CD4-positive, alpha-beta memory T cell (primary cell): ENCODE data around the gene MS4A6E. TPM values are rescaled to one million over a fixed set of nuclear protein-coding genes. Genes with fewer than 3 reads are reported as not detected.
"Not testable (repeated sequence)": the region's sequence is repeated elsewhere in the genome, so short reads cannot be mapped to it uniquely, and the experiment has no call there.

Experiments used
- CTCF ChIA-PET: fragments of 350-600 bp; sonication (Branson Sonifier 250); formaldehyde crosslinking; loops from one replicate; lab custom pipeline; 2021; ENCODE audit warnings: inconsistent platforms; ENCODE audit not compliant: partially characterized antibody; lab: Charles Lee
- POLR2A ChIA-PET: fragments of 350-600 bp; sonication (Branson Sonifier 250); formaldehyde crosslinking; loops from one replicate; lab custom pipeline; 2021; ENCODE audit not compliant: partially characterized antibody; lab: Charles Lee
- DNase-seq, 5 donors: peaks; one replicate each; pipeline versions ENCODE4 v3.0.0 to v3.0.0-alpha.2; 2020 to 2022; ENCODE audit warnings: mixed read lengths in 1 of 5
- H3K27ac ChIP-seq: one replicate; pipeline ENCODE4 v1.7.0; 2013; ENCODE audit warnings: low read depth, low read length
- H3K27me3 ChIP-seq: 2 replicates; pipeline ENCODE4 v1.7.0; 2013; ENCODE audit warnings: mild to moderate bottlenecking, low read length, moderate library complexity; ENCODE audit not compliant: insufficient read depth
- H3K36me3 ChIP-seq: 2 replicates; pipeline ENCODE4 v1.7.0; 2013; ENCODE audit warnings: mild to moderate bottlenecking, low read length, moderate library complexity; ENCODE audit not compliant: insufficient read depth
- H3K4me1 ChIP-seq: 2 replicates; pipeline ENCODE4 v1.7.0; 2013; ENCODE audit warnings: mild to moderate bottlenecking, low read length, moderate library complexity; ENCODE audit not compliant: insufficient read depth
- H3K4me3 ChIP-seq, 2 donors: one replicate each; pipeline ENCODE4 v1.7.0; 2013; ENCODE audit warnings: low read length in 2 of 2, mild to moderate bottlenecking in 1 of 2
- H3K9me3 ChIP-seq, 2 donors: one replicate each; pipeline ENCODE4 v1.7.0; 2013; ENCODE audit warnings: low read length in 2 of 2, control low read depth in 1 of 2; ENCODE audit not compliant: control insufficient read depth in 1 of 2
- H3K27ac Mint-ChIP-seq, 7 donors: one replicate each; pipeline ENCODE4 v1.8.0; 2020 to 2021; ENCODE audit warnings: mixed read lengths in 7 of 7, mild to moderate bottlenecking in 6 of 7, inconsistent platforms in 3 of 7, moderate library complexity in 3 of 7
- H3K27me3 Mint-ChIP-seq, 2 donors: one replicate each; pipeline ENCODE4 v1.8.0; 2020 to 2021; ENCODE audit warnings: mixed read lengths in 2 of 2
- H3K36me3 Mint-ChIP-seq, 2 donors: one replicate each; pipeline ENCODE4 v1.8.0; 2020 to 2021; ENCODE audit warnings: mixed read lengths in 2 of 2, inconsistent platforms in 1 of 2, mild to moderate bottlenecking in 1 of 2
- H3K4me1 Mint-ChIP-seq, 4 donors: one replicate each; pipeline ENCODE4 v1.8.0; 2020 to 2021; ENCODE audit warnings: mixed read lengths in 4 of 4, mild to moderate bottlenecking in 1 of 4
- H3K4me3 Mint-ChIP-seq, 8 donors: one replicate each; pipeline ENCODE4 v1.8.0; 2020 to 2021; ENCODE audit warnings: mixed read lengths in 8 of 8, mild to moderate bottlenecking in 7 of 8, moderate library complexity in 6 of 8, inconsistent platforms in 3 of 8
- H3K9me3 Mint-ChIP-seq, 8 donors: one replicate each; pipeline ENCODE4 v1.8.0; 2020 to 2021; ENCODE audit warnings: mixed read lengths in 8 of 8, mild to moderate bottlenecking in 5 of 8, inconsistent platforms in 3 of 8, moderate library complexity in 1 of 8
- intact Hi-C: fragments of 100-400 bp; cut with micrococcal nuclease; formaldehyde crosslinking; loops from one replicate; pipeline ENCODE4 v1.15.1; 2023
- polyA plus RNA-seq, 2 donors: library from polyadenylated mRNA; unstranded; fragments of 300-500 nt; fragmentation: Illumina TruSeq; gene quantifications; one replicate each; pipeline ENCODE4 v1.2.3, GENCODE V29; 2021
- total RNA-seq, 2 experiments: library from RNA; stranded (reverse); gene quantifications; one replicate each; pipeline ENCODE4 v1.2.3, GENCODE V29; 2021

MS4A6E gene, protein sequence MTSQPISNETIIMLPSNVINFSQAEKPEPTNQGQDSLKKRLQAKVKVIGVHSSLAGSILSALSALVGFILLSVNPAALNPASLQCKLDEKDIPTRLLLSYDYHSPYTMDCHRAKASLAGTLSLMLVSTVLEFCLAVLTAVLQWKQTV
- not detected for total RNA-seq
- polyA plus RNA-seq, result not detected

DNA sequence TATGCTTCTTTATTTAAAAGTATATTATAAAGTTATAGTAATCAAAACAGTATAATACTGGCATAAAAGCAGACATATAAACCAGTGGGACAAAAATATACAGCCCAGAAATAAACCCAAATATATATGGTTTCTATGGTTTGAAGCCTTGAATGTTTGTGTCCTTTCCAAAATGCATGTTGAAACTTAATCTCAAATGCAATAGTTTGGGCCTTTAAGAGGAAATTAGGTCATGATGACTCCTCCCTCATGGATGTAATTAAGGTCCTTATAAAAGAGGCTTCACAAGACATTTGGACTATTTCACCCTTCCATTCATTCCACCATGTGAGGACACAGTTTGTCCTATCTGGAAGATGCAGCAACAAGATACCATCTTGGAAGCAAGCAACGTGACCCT, at the start of gene MS4A6E:
Gene MS4A6E, plus strand, starts transcription at position 301 of the 400 bp plus-strand sequence. CDS start 7,641 bp downstream, outside the sequence.
- Histone ChIP-seq H3K27ac (no peak within 1 kb of the TSS), H3K4me1 (no peaks in the 10 kb centered on the region), H3K36me3 (no peaks in the 10 kb centered on the region), H3K27me3 (no peaks in the 10 kb centered on the region), H3K4me3 (no peak within 1 kb of the TSS), H3K9me3 (no peaks in the 10 kb centered on the region)
- Mint-ChIP-seq H3K36me3 (peaks cover 0 to 3% of the 10 kb centered on the region in 2 donors), H3K27ac (no peak within 1 kb of the TSS), H3K4me3 (no peak within 1 kb of the TSS), H3K4me1 (no peaks in the 10 kb centered on the region), H3K9me3 (peaks cover 0 to 34% (median 19%) of the 10 kb centered on the region in 8 donors), H3K27me3 (peaks cover 2 to 9% of the 10 kb centered on the region in 2 donors)
- CTCF ChIA-PET, result no interaction called here
- no peak for DNase-seq
- intact Hi-C loops, result no loop called here
- POLR2A ChIA-PET, result no interaction called here

DNA sequence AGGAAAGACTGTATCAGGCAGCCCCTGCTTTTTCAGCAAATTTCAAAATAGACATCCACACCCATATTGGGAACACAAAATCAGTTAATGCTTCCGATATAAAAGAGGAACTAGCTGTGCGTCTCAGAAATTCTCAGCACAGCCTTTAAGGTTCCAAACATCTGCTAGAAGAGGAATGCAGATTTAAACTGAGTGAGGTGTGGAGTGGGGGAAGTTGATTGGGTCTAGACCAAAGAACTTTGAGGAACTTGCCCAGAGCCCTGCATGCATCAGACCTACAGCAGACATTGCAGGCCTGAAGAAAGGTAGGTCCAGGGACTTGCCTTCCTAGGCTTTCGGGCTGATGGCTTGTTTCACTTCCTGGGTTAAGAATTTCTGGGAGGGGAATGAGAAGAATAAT, 46.6 kb upstream of the MS4A6E start, which contains the start of gene MS4A4A:
Gene MS4A4A, plus strand, starts transcription at position 255 of the 400 bp plus-strand sequence. Its CDS starts 10 bp downstream, at position 265.
- no peaks in the 10 kb centered on the region for H3K36me3 Mint-ChIP-seq
- Histone ChIP-seq H3K9me3 (no peaks in the 10 kb centered on the region), H3K27ac (no peak within 1 kb of the TSS), H3K36me3 (no peaks in the 10 kb centered on the region), H3K4me1 (no peaks in the 10 kb centered on the region), H3K27me3 (peaks cover 4% of the 10 kb centered on the region), H3K4me3 (no peak within 1 kb of the TSS)
- H3K27me3 Mint-ChIP-seq, result peaks cover 17 to 18% of the 10 kb centered on the region in 2 donors
- H3K4me3 Mint-ChIP-seq, result no peak within 1 kb of the TSS
- intact Hi-C loops, result no loop called here
- ChIA-PET POLR2A (no interaction called here), CTCF (no interaction called here)
- no peak for DNase-seq
- H3K27ac Mint-ChIP-seq, result no peak within 1 kb of the TSS
- no peaks in the 10 kb centered on the region for H3K4me1 Mint-ChIP-seq
- H3K9me3 Mint-ChIP-seq, result no peaks in the 10 kb centered on the region

DNA sequence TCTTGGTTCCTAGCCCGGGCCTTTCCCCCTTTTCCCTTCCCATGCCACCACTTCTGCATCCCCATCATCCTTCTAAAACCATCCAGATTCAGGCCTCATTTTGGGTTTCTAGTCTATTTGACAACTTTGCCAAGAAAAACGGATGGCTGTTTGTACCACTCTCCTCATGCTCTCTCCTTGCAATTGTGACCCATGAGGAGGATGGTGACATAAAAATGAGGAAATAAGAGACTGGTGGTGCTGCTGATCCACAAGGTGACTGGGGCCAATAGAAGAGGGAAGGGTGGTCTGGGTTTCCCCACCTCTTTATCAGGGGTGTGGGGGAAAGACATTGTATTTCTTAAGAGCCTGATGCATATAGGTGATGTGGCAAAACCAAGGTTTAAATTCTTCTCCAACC, 45.6 kb upstream of the MS4A6E start:
- no peak for DNase-seq
- no peaks in the 10 kb centered on the region for H3K36me3 ChIP-seq
- no peaks in the 10 kb centered on the region for H3K36me3 Mint-ChIP-seq
- H3K27ac ChIP-seq, result no peak overlapping the region
- ChIA-PET CTCF (no interaction called here), POLR2A (no interaction called here)
- peaks cover 4% of the 10 kb centered on the region for H3K27me3 ChIP-seq
- no peak overlapping the region for H3K27ac Mint-ChIP-seq
- H3K9me3 ChIP-seq, result no peaks in the 10 kb centered on the region
- H3K4me3 Mint-ChIP-seq, result no peak overlapping the region
- H3K4me3 ChIP-seq, result no peak overlapping the region
- H3K4me1 Mint-ChIP-seq, result no peaks in the 10 kb centered on the region
- intact Hi-C loops, result no loop called here
- H3K9me3 Mint-ChIP-seq, result peaks cover 0 to under 1% (median 0%) of the 10 kb centered on the region in 8 donors
- H3K4me1 ChIP-seq, result no peaks in the 10 kb centered on the region
- H3K27me3 Mint-ChIP-seq, result peaks cover 16 to 19% of the 10 kb centered on the region in 2 donors

DNA sequence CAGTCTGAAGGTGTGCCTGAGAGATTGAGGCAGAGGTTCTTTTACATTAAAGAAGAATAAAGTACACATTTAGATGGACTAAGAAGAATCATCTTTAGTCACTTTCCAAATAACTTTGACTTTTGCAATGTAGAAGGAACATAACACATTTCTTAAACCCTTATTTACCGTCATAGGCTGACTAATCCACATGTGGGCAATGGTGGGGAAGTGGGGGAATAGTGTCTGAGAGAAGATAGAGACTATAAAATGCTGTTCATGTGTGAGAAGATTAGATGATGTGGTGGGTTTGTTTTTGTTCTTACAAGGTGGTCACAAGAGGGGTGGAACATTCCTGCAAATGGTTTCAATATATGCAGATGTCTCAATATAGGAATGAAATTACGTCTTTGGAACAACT, 44.8 kb upstream of the MS4A6E start:
- Histone ChIP-seq H3K27me3 (peaks cover under 1% of the 10 kb centered on the region), H3K4me3 (no peak overlapping the region), H3K4me1 (no peaks in the 10 kb centered on the region), H3K36me3 (no peaks in the 10 kb centered on the region), H3K27ac (no peak overlapping the region), H3K9me3 (no peaks in the 10 kb centered on the region)
- H3K36me3 Mint-ChIP-seq, result no peaks in the 10 kb centered on the region
- no peak overlapping the region for H3K4me3 Mint-ChIP-seq
- CTCF ChIA-PET, result no interaction called here
- POLR2A ChIA-PET, result no interaction called here
- no peak overlapping the region for H3K27ac Mint-ChIP-seq
- peaks cover 0 to 1% (median 0%) of the 10 kb centered on the region in 8 donors for H3K9me3 Mint-ChIP-seq
- no peaks in the 10 kb centered on the region for H3K4me1 Mint-ChIP-seq
- intact Hi-C loops, result no loop called here
- no peak for DNase-seq
- H3K27me3 Mint-ChIP-seq, result peaks cover 15 to 18% of the 10 kb centered on the region in 2 donors

DNA sequence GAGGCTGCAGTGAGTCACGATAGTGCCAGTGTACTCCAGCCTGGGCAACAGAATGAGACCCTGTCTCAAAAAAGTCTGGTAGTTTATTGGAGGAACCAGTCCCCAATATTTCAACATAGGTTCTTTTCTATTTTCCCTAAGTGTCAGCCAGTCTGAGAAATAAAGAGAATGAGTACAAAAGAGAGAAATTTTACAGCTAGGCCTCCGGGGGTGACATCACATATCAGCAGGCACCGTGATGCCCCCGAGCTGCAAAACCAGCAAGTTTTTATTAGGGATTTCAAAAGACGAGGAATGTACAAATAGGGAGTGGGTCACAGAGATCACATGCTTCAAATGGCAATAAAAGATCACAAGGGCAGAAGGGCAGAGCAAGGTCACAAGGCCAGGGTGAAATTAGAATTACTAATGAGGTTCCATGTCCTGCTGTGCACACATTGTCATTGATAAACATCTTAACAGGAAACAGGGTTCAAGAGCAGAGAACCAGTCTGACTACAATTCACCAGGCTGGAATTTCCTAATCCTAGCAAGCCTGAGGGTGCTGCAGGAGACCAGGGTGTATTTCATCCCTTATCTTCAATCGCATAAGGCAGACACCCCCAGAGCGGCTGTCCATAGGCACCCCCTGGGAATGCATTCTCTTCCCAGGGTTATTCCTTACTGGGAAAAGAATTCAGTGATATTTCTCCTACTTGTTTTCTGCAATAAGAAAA, 41.5 kb upstream of the MS4A6E start:
- DNase-seq, H3K27ac Mint-ChIP-seq, H3K4me3 Mint-ChIP-seq, H3K27ac ChIP-seq, H3K9me3 Mint-ChIP-seq, H3K4me1 Mint-ChIP-seq, H3K36me3 ChIP-seq, H3K27me3 ChIP-seq, H3K4me3 ChIP-seq, H3K4me1 ChIP-seq, POLR2A ChIA-PET, H3K36me3 Mint-ChIP-seq, CTCF ChIA-PET, intact Hi-C loops, H3K9me3 ChIP-seq: not testable (repeated sequence)
- peaks cover 10 to 12% of the 10 kb centered on the region in 2 donors for H3K27me3 Mint-ChIP-seq

DNA sequence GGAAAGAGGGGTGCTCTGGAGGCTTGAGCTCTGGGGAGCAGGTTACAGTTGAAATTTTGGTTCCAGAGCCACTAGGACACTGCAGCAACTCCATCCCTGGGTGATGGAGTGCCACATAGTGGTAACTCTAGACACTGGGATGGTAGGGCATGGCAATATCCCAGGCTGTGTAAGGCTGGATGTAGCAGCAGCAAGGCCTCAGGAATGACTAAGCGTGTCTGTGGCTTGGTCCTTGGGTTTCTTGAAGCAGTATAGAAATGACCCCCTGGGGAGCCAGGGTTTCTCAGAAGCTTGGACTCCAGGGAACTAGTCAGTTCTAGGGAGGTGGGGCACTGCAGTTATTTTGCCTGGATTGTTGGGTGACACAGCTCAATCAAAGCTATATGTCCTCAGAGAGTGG, 38.5 kb upstream of the MS4A6E start:
- H3K27me3 Mint-ChIP-seq, result peaks cover 8 to 15% of the 10 kb centered on the region in 2 donors
- H3K4me1 ChIP-seq, result no peaks in the 10 kb centered on the region
- intact Hi-C loops, result no loop called here
- peaks cover 0 to 5% (median 0%) of the 10 kb centered on the region in 8 donors for H3K9me3 Mint-ChIP-seq
- no peaks in the 10 kb centered on the region for H3K4me1 Mint-ChIP-seq
- no peak overlapping the region for H3K4me3 ChIP-seq
- ChIA-PET CTCF (no interaction called here), POLR2A (no interaction called here)
- no peaks in the 10 kb centered on the region for H3K36me3 Mint-ChIP-seq
- H3K4me3 Mint-ChIP-seq, result no peak overlapping the region
- no peak overlapping the region for H3K27ac ChIP-seq
- H3K36me3 ChIP-seq, result no peaks in the 10 kb centered on the region
- H3K9me3 ChIP-seq, result no peaks in the 10 kb centered on the region
- no peak overlapping the region for H3K27ac Mint-ChIP-seq
- no peaks in the 10 kb centered on the region for H3K27me3 ChIP-seq
- no peak for DNase-seq

DNA sequence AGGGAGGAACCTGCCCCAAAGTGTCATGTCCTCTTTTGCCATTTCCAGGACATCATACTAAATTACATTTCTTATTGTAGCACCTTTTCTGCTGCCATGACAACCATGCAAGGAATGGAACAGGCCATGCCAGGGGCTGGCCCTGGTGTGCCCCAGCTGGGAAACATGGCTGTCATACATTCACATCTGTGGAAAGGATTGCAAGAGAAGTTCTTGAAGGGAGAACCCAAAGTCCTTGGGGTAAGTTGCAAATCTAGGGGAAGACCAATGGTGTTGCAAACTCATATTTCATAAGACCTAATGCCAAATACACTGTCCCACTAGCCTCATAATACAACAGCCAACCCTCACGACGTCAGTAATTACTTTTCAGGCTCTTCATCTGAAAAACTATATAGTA, 34.9 kb upstream of the MS4A6E start:
- H3K36me3 Mint-ChIP-seq, result no peaks in the 10 kb centered on the region
- Histone ChIP-seq H3K36me3 (no peaks in the 10 kb centered on the region), H3K4me3 (no peak overlapping the region), H3K27ac (no peak overlapping the region), H3K9me3 (no peaks in the 10 kb centered on the region), H3K27me3 (no peaks in the 10 kb centered on the region), H3K4me1 (no peaks in the 10 kb centered on the region)
- ChIA-PET CTCF (no interaction called here), POLR2A (no interaction called here)
- no peak overlapping the region for H3K27ac Mint-ChIP-seq
- peaks cover 15 to 16% of the 10 kb centered on the region in 2 donors for H3K27me3 Mint-ChIP-seq
- no peaks in the 10 kb centered on the region for H3K4me1 Mint-ChIP-seq
- intact Hi-C loops, result no loop called here
- peaks cover 0 to 5% (median 0%) of the 10 kb centered on the region in 8 donors for H3K9me3 Mint-ChIP-seq
- no peak for DNase-seq
- no peak overlapping the region for H3K4me3 Mint-ChIP-seq
